Tibial nerve (tissue), 4 donors: ENCODE results near the gene CCER1. TPM values are rescaled to one million over a fixed set of nuclear protein-coding genes. Genes with fewer than 3 reads are reported as not detected.

ENCODE experiments used
- DNase-seq, 2 donors: peaks; one replicate each; pipeline ENCODE4 v3.0.0-alpha.2; 2019; ENCODE audit warnings: low spot score in 2 of 2
- H3K27ac ChIP-seq, 4 donors: fragments of 200-600 bp; sonication (generic) in 3 of 4; one replicate each; pipeline ENCODE4 v1.5.1; 2017 to 2019; ENCODE audit warnings: mild to moderate bottlenecking in 1 of 4
- H3K27me3 ChIP-seq, 2 donors: fragments of 200-600 bp; sonication (generic) in 1 of 2; one replicate each; pipeline versions ENCODE4 v1.5.1 to v1.6.0; 2017 to 2019
- H3K36me3 ChIP-seq, 3 donors: fragments of 200-600 bp; sonication (generic); one replicate each; pipeline ENCODE4 v1.5.1; 2018 to 2019
- H3K4me1 ChIP-seq, 4 donors: fragments of 200-600 bp; sonication (generic) in 3 of 4; one replicate each; pipeline ENCODE4 v1.5.1; 2017 to 2019
- H3K4me3 ChIP-seq, 4 donors: fragments of 200-600 bp; sonication (generic) in 3 of 4; one replicate each; pipeline ENCODE4 v1.5.1; 2017 to 2019; ENCODE audit warnings: mild to moderate bottlenecking in 1 of 4, moderate library complexity in 1 of 4
- H3K9me3 ChIP-seq, 4 donors: fragments of 200-600 bp; sonication (generic) in 3 of 4; one replicate each; pipeline ENCODE4 v1.5.1; 2017 to 2019
- CTCF ChIP-seq, 5 experiments: fragments of 200-600 bp in 3 of 5; fragments of 450-650 bp in 2 of 5; sonication (generic) in 3 of 5; IDR thresholded peaks; one replicate each; pipeline ENCODE4 v1.5.1; 2016 to 2019; ENCODE audit warnings: antibody characterized with exemption in 5 of 5, mild to moderate bottlenecking in 3 of 5, moderate library complexity in 2 of 5
- EP300 ChIP-seq, 2 donors: sonication (generic); formaldehyde crosslinking; IDR thresholded peaks; one replicate each; pipeline ENCODE4 v1.6.1; 2017; ENCODE audit warnings: antibody characterized with exemption in 2 of 2, mild to moderate bottlenecking in 1 of 2
- POLR2A ChIP-seq, 2 donors: fragments of 450-650 bp; IDR thresholded peaks; one replicate each; pipeline ENCODE4 v1.6.1; 2017; ENCODE audit warnings: antibody characterized with exemption in 2 of 2, mild to moderate bottlenecking in 2 of 2, moderate library complexity in 2 of 2
- WGBS, 2 donors: methylation state at CpG; one replicate each; pipeline ENCODE4 v1.1.5; 2018; 5-methylcytosine and 5-hydroxymethylcytosine counted together
- total RNA-seq, 4 donors: library from RNA; depleted of rRNA; stranded (reverse); fragments of >200 nt; gene quantifications; one replicate each; pipeline ENCODE4 v1.1.0, GENCODE V29; 2016

The CCER1 gene
- total RNA-seq, 4 donors from 2014 or later, result not detected

- no peak overlapping the region for H3K4me3 ChIP-seq
- no peak for TF ChIP-seq EP300 (IDR thresholded peaks at IDR 0.05)
- peak; percentile 34 to 53 (median 47) for TF ChIP-seq CTCF (IDR thresholded peaks at IDR 0.05)
- no peaks in the 10 kb centered on the region for H3K27me3 ChIP-seq
- peaks cover 0 to 5% (median 0%) of the 10 kb centered on the region in 4 donors for H3K9me3 ChIP-seq
- peak in 1 of 2 donors; percentile 17 for DNase-seq
- WGBS, 2 donors, result 44 to 47% methylated on average over 7 of the region's 7 CpGs
- no peaks in the 10 kb centered on the region for H3K36me3 ChIP-seq
- peaks cover 0 to 6% (median 0%) of the 10 kb centered on the region in 4 donors for H3K4me1 ChIP-seq
- no peak overlapping the region for H3K27ac ChIP-seq
Measured at GRCh38 chr12:90909069-90909770, 45.8 kb downstream of the CCER1 start.

GRCh38 chr12:90908465-90908864, 46.5 kb downstream of the CCER1 start:
- Histone ChIP-seq H3K9me3 (peaks cover 0 to under 1% (median 0%) of the 10 kb centered on the region in 4 donors), H3K36me3 (no peaks in the 10 kb centered on the region), H3K27ac (no peak overlapping the region), H3K4me3 (no peak overlapping the region), H3K4me1 (peaks cover 0 to 6% (median 0%) of the 10 kb centered on the region in 4 donors), H3K27me3 (no peaks in the 10 kb centered on the region)
- no peak for TF ChIP-seq POLR2A (IDR thresholded peaks at IDR 0.05)
- no peak for TF ChIP-seq CTCF (IDR thresholded peaks at IDR 0.05)
- no peak for TF ChIP-seq EP300 (IDR thresholded peaks at IDR 0.05)
- no peak for DNase-seq

- Histone ChIP-seq H3K4me1 (peaks cover 0 to 6% (median 0%) of the 10 kb centered on the region in 4 donors), H3K27ac (no peak overlapping the region), H3K36me3 (no peaks in the 10 kb centered on the region), H3K9me3 (no peaks in the 10 kb centered on the region), H3K27me3 (no peaks in the 10 kb centered on the region), H3K4me3 (no peak overlapping the region)
- WGBS, 2 donors, result 84 to 86% methylated on average over 1 of the region's 1 CpG
- DNase-seq, result no peak
- TF ChIP-seq POLR2A (IDR thresholded peaks at IDR 0.05) (no peak), EP300 (IDR thresholded peaks at IDR 0.05) (no peak), CTCF (IDR thresholded peaks at IDR 0.05) (no peak)
Measured at GRCh38 chr12:90905691-90906370, 49.1 kb downstream of the CCER1 start.

GRCh38 chr12:90902596-90902995, 52.4 kb downstream of the CCER1 start:
- H3K9me3 ChIP-seq, result no peaks in the 10 kb centered on the region
- WGBS, 2 donors, result 85 to 88% methylated on average over 2 of the region's 2 CpGs
- H3K27me3 ChIP-seq, result no peaks in the 10 kb centered on the region

More at GRCh38 chr12:90902596-90902995, 52.4 kb downstream of the CCER1 start:
- TF ChIP-seq EP300 (IDR thresholded peaks at IDR 0.05), result no peak
- no peak for TF ChIP-seq CTCF (IDR thresholded peaks at IDR 0.05)
- TF ChIP-seq POLR2A (IDR thresholded peaks at IDR 0.05), result no peak
- Histone ChIP-seq H3K4me1 (no peaks in the 10 kb centered on the region), H3K36me3 (no peaks in the 10 kb centered on the region), H3K4me3 (no peak overlapping the region), H3K27ac (no peak overlapping the region)
- DNase-seq, result no peak

Other genes with a start within 250 kb of the CCER1 start
- not detected for gene EPYC, start 49.8 kb upstream of the CCER1 start, total RNA-seq
- not detected for gene KERA, start 102.8 kb upstream of the CCER1 start, total RNA-seq
- 100 to 1,000 TPM in 1 of 4 donors, 10 to 100 TPM in 3; 30.0 to 138 (median 38.0) TPM for gene LUM, start 156.3 kb upstream of the CCER1 start, total RNA-seq
- 1,000 to 10,000 TPM; 1,578 to 4,304 (median 2,586) TPM for gene DCN, start 227.6 kb upstream of the CCER1 start, total RNA-seq